ENCODE data around the gene TENM4.

GRCh38 chr11:79265756-79266322 is 175.0 kb downstream of the TENM4 start:
- TF ChIP-seq CTCF (IDR thresholded peaks at IDR 0.05; ENCODE audit: poor library complexity, severe bottlenecking), result no peak
- TF ChIP-seq RAD21 (conservative IDR thresholded peaks at IDR 0.05), result no peak
- no peak for TF ChIP-seq EZH2 (IDR thresholded peaks at IDR 0.05; ENCODE audit: borderline replicate concordance, insufficient read depth, low read length, poor library complexity, severe bottlenecking)
- no peak for TF ChIP-seq TAF1 (IDR thresholded peaks at IDR 0.05; ENCODE audit: low read depth)
- no peak for TF ChIP-seq SMC3 (conservative IDR thresholded peaks at IDR 0.05; ENCODE audit: poor library complexity)
- TF ChIP-seq POLR2AphosphoS5 (IDR thresholded peaks at IDR 0.05), result no peak
- TF ChIP-seq REST (IDR thresholded peaks at IDR 0.05; ENCODE audit: borderline replicate concordance), result no peak
- no peak for TF ChIP-seq MXI1 (conservative IDR thresholded peaks at IDR 0.05; ENCODE audit: poor library complexity, severe bottlenecking)
- no peak for TF ChIP-seq EP300 (conservative IDR thresholded peaks at IDR 0.05; ENCODE audit: poor library complexity, severe bottlenecking)
